HepG2 (cell line): ENCODE data around the gene KISS1R.
"Not testable (repeated sequence)": the region's sequence is repeated elsewhere in the genome, so short reads cannot be mapped to it uniquely, and the experiment has no call there.

ENCODE experiments used
- AGO1 ChIP-seq: fragments of 200-400 bp; formaldehyde crosslinking; IDR thresholded peaks from 2 replicates; pipeline ENCODE4 v1.6.1; 2017; ENCODE audit warnings: mild to moderate bottlenecking, low read depth, low read length, moderate library complexity; ENCODE audit not compliant: poor library complexity, severe bottlenecking
- BATF2 ChIP-seq: sonication (generic); formaldehyde crosslinking; IDR thresholded peaks from 2 replicates; pipeline ENCODE4 v1.8.0; 2022; ENCODE audit warnings: mild to moderate bottlenecking, missing genetic modification reagents, moderate library complexity
- CTCF ChIP-seq: sonication (generic); formaldehyde crosslinking; IDR thresholded peaks from 2 replicates; pipeline ENCODE4 v1.5.0; 2020; ENCODE audit warnings: mild to moderate bottlenecking, missing genetic modification reagents, moderate library complexity
- IRF9 ChIP-seq: sonication (generic); formaldehyde crosslinking; IDR thresholded peaks from 2 replicates; pipeline ENCODE4 v1.8.0; 2022; ENCODE audit warnings: missing genetic modification reagents, mild to moderate bottlenecking, borderline replicate concordance
- JDP2 ChIP-seq: sonication (generic); formaldehyde crosslinking; IDR thresholded peaks from 2 replicates; pipeline ENCODE4 v1.8.1; 2022; ENCODE audit warnings: missing genetic modification reagents, borderline replicate concordance
- MIXL1 ChIP-seq: IDR thresholded peaks from 2 replicates; pipeline ENCODE4 v1.6.1; 2016
- SMC3 ChIP-seq: IDR thresholded peaks from 2 replicates; pipeline ENCODE4 v1.6.1; 2011; ENCODE audit warnings: low read length, improper control_type of control experiment
- ZBTB40 ChIP-seq, 2 experiments: fragments of 450-650 bp in 1 of 2; sonication (generic) in 1 of 2; formaldehyde crosslinking in 1 of 2; IDR thresholded peaks; 2 replicates each; pipeline versions ENCODE4 v1.6.1 to v1.8.0; 2016 to 2022; ENCODE audit warnings: antibody characterized with exemption in 1 of 2, mild to moderate bottlenecking in 1 of 2, missing genetic modification reagents in 1 of 2
- ZGPAT ChIP-seq: IDR thresholded peaks from 2 replicates; pipeline ENCODE4 v1.6.1; 2016; ENCODE audit warnings: mild to moderate bottlenecking
- ZNF232 ChIP-seq: sonication (generic); formaldehyde crosslinking; IDR thresholded peaks from 2 replicates; pipeline ENCODE4 v1.4.0; 2020; ENCODE audit warnings: missing genetic modification reagents, borderline replicate concordance
- ZNF501 ChIP-seq: sonication (generic); formaldehyde crosslinking; IDR thresholded peaks from 2 replicates; pipeline ENCODE4 v1.5.1; 2020; ENCODE audit warnings: mild to moderate bottlenecking, moderate library complexity, missing genetic modification reagents
- ZNF749 ChIP-seq: sonication (generic); formaldehyde crosslinking; IDR thresholded peaks from 2 replicates; pipeline ENCODE4 v1.8.0; 2022; ENCODE audit warnings: mild to moderate bottlenecking, missing genetic modification reagents, moderate library complexity, borderline replicate concordance
- ZSCAN9 ChIP-seq: IDR thresholded peaks from 2 replicates; pipeline ENCODE4 v1.6.1; 2016; ENCODE audit warnings: borderline replicate concordance

- TF ChIP-seq ZBTB40 (IDR thresholded peaks at IDR 0.05); ZBTB40 (CRISPR knock-in tag; IDR thresholded peaks at IDR 0.05); SMC3; CTCF (CRISPR knock-in tag); ZNF749; ZSCAN9 (CRISPR knock-in tag); ZGPAT; MIXL1 (CRISPR knock-in tag); JDP2 (CRISPR knock-in tag); ZNF501 (CRISPR knock-in tag); AGO1; BATF2; IRF9; ZNF232 (CRISPR knock-in tag): not testable (repeated sequence)
These were observed 40.4 kb downstream of the KISS1R start for GRCh38 chr19:957578-957977.
